BE2C (cell line): ENCODE results near the gene MYLK.
"Not testable (repeated sequence)": the region's sequence is repeated elsewhere in the genome, so short reads cannot be mapped to it uniquely, and the experiment has no call there.

Source experiments
- DNase-seq: peaks from one replicate; pipeline ENCODE4 v3.0.0-alpha.2; 2020
- H3K27me3 ChIP-seq: fragments of 250-450 bp; sonication (Bioruptor Pico); 2 replicates; pipeline ENCODE4 v1.5.1; 2020; ENCODE audit warnings: mild to moderate bottlenecking
- H3K36me3 ChIP-seq: fragments of 250-450 bp; sonication (Bioruptor Pico); 2 replicates; pipeline ENCODE4 v1.5.1; 2020; ENCODE audit warnings: mild to moderate bottlenecking
- H3K4me1 ChIP-seq: fragments of 250-450 bp; sonication (Bioruptor Pico); 2 replicates; pipeline ENCODE4 v1.5.1; 2020
- H3K4me3 ChIP-seq: 2 replicates; pipeline ENCODE4 v1.5.1; 2011; ENCODE audit warnings: low read depth, low read length
- H3K9me3 ChIP-seq: fragments of 250-450 bp; sonication (Bioruptor Pico); 2 replicates; pipeline ENCODE4 v1.5.1; 2020
- TF ChIP-seq, protein P1 (sequence below): IDR thresholded peaks from 2 replicates; pipeline ENCODE4 v1.5.1; 2012; ENCODE audit warnings: mild to moderate bottlenecking, low read depth, low read length

The MYLK gene

DNA sequence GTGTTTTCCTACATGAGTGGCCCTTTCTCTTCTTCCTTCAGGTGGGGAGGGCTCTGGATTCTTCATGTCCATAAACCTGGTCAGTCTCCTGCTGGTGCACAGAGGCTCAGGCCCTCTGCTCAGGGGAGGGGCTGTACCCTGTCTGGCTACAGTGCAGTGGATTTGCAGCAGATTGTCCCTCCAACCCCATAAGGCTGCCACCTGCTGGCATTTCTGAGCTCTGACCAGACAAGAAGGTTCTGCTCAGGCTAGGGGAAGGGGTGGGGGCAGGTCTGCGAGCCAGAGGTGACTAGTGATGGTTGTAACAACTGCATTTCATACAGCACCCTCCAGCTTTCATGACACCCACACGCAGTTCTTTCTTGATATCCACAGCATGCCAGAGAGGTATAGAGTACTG, 182.1 kb downstream of the MYLK start:
- not testable (repeated sequence) for H3K9me3 ChIP-seq, H3K27me3 ChIP-seq, H3K4me3 ChIP-seq, H3K36me3 ChIP-seq, H3K4me1 ChIP-seq
- TF ChIP-seq, protein P1, sequence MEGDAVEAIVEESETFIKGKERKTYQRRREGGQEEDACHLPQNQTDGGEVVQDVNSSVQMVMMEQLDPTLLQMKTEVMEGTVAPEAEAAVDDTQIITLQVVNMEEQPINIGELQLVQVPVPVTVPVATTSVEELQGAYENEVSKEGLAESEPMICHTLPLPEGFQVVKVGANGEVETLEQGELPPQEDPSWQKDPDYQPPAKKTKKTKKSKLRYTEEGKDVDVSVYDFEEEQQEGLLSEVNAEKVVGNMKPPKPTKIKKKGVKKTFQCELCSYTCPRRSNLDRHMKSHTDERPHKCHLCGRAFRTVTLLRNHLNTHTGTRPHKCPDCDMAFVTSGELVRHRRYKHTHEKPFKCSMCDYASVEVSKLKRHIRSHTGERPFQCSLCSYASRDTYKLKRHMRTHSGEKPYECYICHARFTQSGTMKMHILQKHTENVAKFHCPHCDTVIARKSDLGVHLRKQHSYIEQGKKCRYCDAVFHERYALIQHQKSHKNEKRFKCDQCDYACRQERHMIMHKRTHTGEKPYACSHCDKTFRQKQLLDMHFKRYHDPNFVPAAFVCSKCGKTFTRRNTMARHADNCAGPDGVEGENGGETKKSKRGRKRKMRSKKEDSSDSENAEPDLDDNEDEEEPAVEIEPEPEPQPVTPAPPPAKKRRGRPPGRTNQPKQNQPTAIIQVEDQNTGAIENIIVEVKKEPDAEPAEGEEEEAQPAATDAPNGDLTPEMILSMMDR = peak; percentile 67
- DNase-seq = peak; percentile 82

GRCh38 chr3:123700791-123701722, 183.1 kb downstream of the MYLK start:
- no peak for DNase-seq
- H3K36me3 ChIP-seq = no peaks in the 10 kb centered on the region
- H3K27me3 ChIP-seq = no peaks in the 10 kb centered on the region
- no peak overlapping the region for H3K4me3 ChIP-seq
- no peaks in the 10 kb centered on the region; the same call in 1 of the 2 replicates for H3K4me1 ChIP-seq
- no peaks in the 10 kb centered on the region for H3K9me3 ChIP-seq
- TF ChIP-seq, protein P1 = no peak

- Histone ChIP-seq H3K27me3 (no peaks in the 10 kb centered on the region), H3K4me3 (no peak overlapping the region), H3K9me3 (no peaks in the 10 kb centered on the region), H3K36me3 (no peaks in the 10 kb centered on the region), H3K4me1 (no peaks in the 10 kb centered on the region; the same call in 1 of the 2 replicates)
- DNase-seq = no peak
- TF ChIP-seq, protein P1 = no peak
Measured at GRCh38 chr3:123698813-123699212, 185.3 kb downstream of the MYLK start.

- Histone ChIP-seq H3K4me3 (no peak overlapping the region), H3K9me3 (no peaks in the 10 kb centered on the region), H3K36me3 (no peaks in the 10 kb centered on the region), H3K4me1 (no peaks in the 10 kb centered on the region; the same call in 1 of the 2 replicates), H3K27me3 (no peaks in the 10 kb centered on the region)
- DNase-seq = no peak
- TF ChIP-seq, protein P1 = no peak
Measured at GRCh38 chr3:123696808-123697207, 187.3 kb downstream of the MYLK start.

DNA sequence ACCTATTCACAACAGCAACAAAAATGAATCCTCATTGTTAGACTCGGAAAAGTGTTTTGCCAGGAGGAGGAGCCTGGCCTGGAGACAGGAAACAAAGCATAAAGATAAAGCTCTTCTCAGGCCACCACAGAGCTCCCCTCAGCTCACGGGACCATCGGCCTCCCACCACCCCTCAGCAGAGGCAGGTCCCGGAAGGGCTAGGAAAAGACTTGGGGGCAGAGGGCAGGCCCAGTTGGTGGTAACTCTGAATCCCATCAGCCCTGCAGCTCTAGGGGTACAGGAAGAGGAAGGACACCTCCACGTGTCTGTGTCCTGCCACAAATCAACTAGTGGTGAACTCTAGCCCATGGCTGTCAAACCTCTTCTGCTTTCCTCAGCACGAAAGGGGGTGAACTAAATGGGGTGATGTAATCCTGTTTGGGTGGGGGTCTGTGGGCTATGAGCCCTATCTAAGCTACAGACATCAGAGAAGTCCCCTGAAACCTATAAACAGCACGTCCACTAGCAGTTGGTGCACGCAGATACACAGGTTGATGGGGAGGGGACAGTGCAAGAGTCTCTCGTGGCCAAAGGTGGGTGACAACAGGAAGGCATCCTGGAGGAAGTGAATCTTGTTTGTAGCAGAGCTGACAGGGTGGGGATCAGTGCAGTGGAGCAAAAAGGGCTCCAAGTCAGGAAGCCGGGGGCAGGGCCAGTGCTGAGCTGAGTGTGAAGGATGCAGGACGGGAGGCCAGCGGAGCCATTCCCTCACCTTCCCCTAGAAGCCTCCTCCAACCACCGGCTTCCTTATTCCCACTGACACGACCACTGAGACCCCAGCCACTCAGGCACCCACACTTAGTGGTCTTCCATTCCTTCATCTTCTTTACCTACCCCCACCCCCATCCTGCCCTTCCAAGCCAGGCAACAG, 188.1 kb downstream of the MYLK start:
- H3K27me3 ChIP-seq = no peaks in the 10 kb centered on the region
- H3K36me3 ChIP-seq = no peaks in the 10 kb centered on the region
- no peak for DNase-seq
- TF ChIP-seq, protein P1 = no peak
- no peaks in the 10 kb centered on the region for H3K9me3 ChIP-seq
- H3K4me1 ChIP-seq = no peaks in the 10 kb centered on the region; the same call in 1 of the 2 replicates
- H3K4me3 ChIP-seq = no peak overlapping the region
